GM12891 (cell line): ENCODE data around the gene TRIM41.

Experiments used
- POLR2A ChIP-seq: IDR thresholded peaks from 2 replicates; pipeline ENCODE4 v1.6.1; 2011; ENCODE audit warnings: low read depth, low read length, control low read depth
- POLR2AphosphoS5 ChIP-seq: IDR thresholded peaks from 2 replicates; pipeline ENCODE4 v1.6.1; 2011; ENCODE audit warnings: low read depth, low read length, control low read depth
- POU2F2 ChIP-seq: IDR thresholded peaks from 2 replicates; pipeline ENCODE4 v1.6.1; 2011; ENCODE audit warnings: low read depth, mild to moderate bottlenecking, control low read depth, low read length, moderate library complexity
- SPI1 ChIP-seq: IDR thresholded peaks from 2 replicates; pipeline ENCODE4 v1.6.1; 2011; ENCODE audit warnings: low read depth, low read length, control low read depth
- TAF1 ChIP-seq: IDR thresholded peaks from 2 replicates; pipeline ENCODE4 v1.6.1; 2011; ENCODE audit warnings: low read depth, low read length, control low read depth

DNA sequence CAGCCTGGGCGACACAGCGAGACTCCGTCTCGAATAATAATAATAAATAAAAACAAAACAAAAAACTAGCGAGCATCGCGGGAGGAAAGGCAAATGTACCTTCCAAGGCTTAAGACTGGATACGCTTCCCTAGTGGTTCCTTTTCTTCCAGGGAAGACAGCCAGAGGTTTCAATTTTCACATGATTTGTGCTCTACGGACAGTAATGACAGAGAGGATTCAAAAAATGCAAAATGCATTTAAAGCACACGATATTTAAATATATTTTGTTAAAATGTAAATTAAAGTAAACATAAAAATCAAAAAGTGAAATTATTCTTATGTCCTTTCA, 4.3 kb upstream of the TRIM41 start:
- TF ChIP-seq POLR2A (no peak), POU2F2 (no peak), POLR2AphosphoS5 (no peak), SPI1 (no peak), TAF1 (no peak)
